HL-60 (cell line): ENCODE measurements around the gene MORF4L2.
"Not testable (repeated sequence)": the region's sequence is repeated elsewhere in the genome, so short reads cannot be mapped to it uniquely, and the experiment has no call there.

ENCODE experiments used
- DNase-seq, 2 experiments: peaks; one replicate each; pipeline ENCODE4 v3.0.0-alpha.2; 2010 to 2020; ENCODE audit warnings: low read depth in 1 of 2, low spot score in 1 of 2
- H3K27ac ChIP-seq: fragments of 250-450 bp; sonication (Bioruptor Pico); replicated peaks from 2 replicates; pipeline ENCODE4 v1.5.1; 2020; ENCODE audit warnings: mild to moderate bottlenecking, moderate library complexity
- H3K27me3 ChIP-seq: fragments of 250-450 bp; sonication (Bioruptor Pico); 2 replicates; pipeline ENCODE4 v1.5.1; 2021; ENCODE audit warnings: mild to moderate bottlenecking, moderate library complexity; ENCODE audit not compliant: insufficient read depth, poor library complexity, severe bottlenecking
- H3K4me3 ChIP-seq: replicated peaks from 2 replicates; pipeline ENCODE4 v1.5.1; 2011; ENCODE audit warnings: mild to moderate bottlenecking, control low read depth, low read length; ENCODE audit not compliant: insufficient read depth
- CTCF ChIP-seq: IDR thresholded peaks from one replicate; pipeline ENCODE4 v1.5.1; 2011; ENCODE audit warnings: low read length, control low read depth, inconsistent platforms; ENCODE audit not compliant: insufficient read depth
- GABPA ChIP-seq: IDR thresholded peaks from 2 replicates; pipeline ENCODE4 v1.6.1; 2012; ENCODE audit warnings: low read depth
- POLR2AphosphoS5 ChIP-seq: IDR thresholded peaks from 2 replicates; pipeline ENCODE4 v1.6.1; 2012; ENCODE audit warnings: low read depth
- REST ChIP-seq: IDR thresholded peaks from 2 replicates; pipeline ENCODE4 v1.6.1; 2012; ENCODE audit warnings: low read depth; ENCODE audit not compliant: insufficient replicate concordance
- SPI1 ChIP-seq: IDR thresholded peaks from 2 replicates; pipeline ENCODE4 v1.6.1; 2012; ENCODE audit warnings: low read depth, mild to moderate bottlenecking, borderline replicate concordance

Gene MORF4L2

GRCh38 chrX:103640401-103641155 lies 45.9 kb downstream of the MORF4L2 start:
- H3K27ac ChIP-seq: no peak overlapping the region
- H3K27me3 ChIP-seq: no peaks in the 10 kb centered on the region
- no peak overlapping the region for H3K4me3 ChIP-seq
- TF ChIP-seq REST (no peak), POLR2AphosphoS5 (no peak), SPI1 (no peak), GABPA (no peak), CTCF (no peak)
- no peak for DNase-seq

GRCh38 chrX:103638479-103639346 lies 47.8 kb downstream of the MORF4L2 start:
- not testable (repeated sequence) for H3K27ac ChIP-seq, H3K27me3 ChIP-seq, H3K4me3 ChIP-seq, DNase-seq

- no peak for DNase-seq
- H3K27ac ChIP-seq: no peak overlapping the region
- TF ChIP-seq GABPA (no peak), SPI1 (no peak), POLR2AphosphoS5 (no peak), REST (no peak), CTCF (no peak)
- no peak overlapping the region for H3K4me3 ChIP-seq
- H3K27me3 ChIP-seq: no peaks in the 10 kb centered on the region
These were observed 48.7 kb downstream of the MORF4L2 start for GRCh38 chrX:103637604-103638338.

- Histone ChIP-seq H3K4me3 (no peak overlapping the region), H3K27me3 (no peaks in the 10 kb centered on the region), H3K27ac (no peak overlapping the region)
- no peak for DNase-seq
- no peak for TF ChIP-seq SPI1
These were observed 51.1 kb downstream of the MORF4L2 start for GRCh38 chrX:103635436-103635835.
